HCT116 (cell line): ENCODE measurements around the gene ACACA. TPM values are rescaled to one million over a fixed set of nuclear protein-coding genes. Genes with fewer than 3 reads are reported as not detected.

Source experiments
- ATAC-seq: fragments of 200-7000 bp; cut with Tn5 transposase; 2 replicates; pipeline ENCODE4 v1.9.1; 2020; ENCODE audit warnings: mild to moderate bottlenecking, moderate library complexity
- BruUV-seq: library from RNA; stranded (reverse); fragments of 400-500 nt; replicated peaks from 2 replicates; lab custom pipeline; 2021; lab: Mats Ljungman, UMichigan
- CTCF ChIA-PET: fragments of 300-600 bp; sonication (Branson Sonifier 250); formaldehyde crosslinking; loops from one replicate; lab custom pipeline; 2021; ENCODE audit warnings: antibody characterized with exemption; lab: Charles Lee
- POLR2A ChIA-PET: fragments of 300-600, 350-600 bp; sonication (Branson Sonifier 250); formaldehyde crosslinking; loops from one replicate; lab custom pipeline; 2021; ENCODE audit warnings: antibody characterized with exemption; lab: Charles Lee
- RAD21 ChIA-PET, 2 experiments: fragments of 300-600 bp; sonication (Branson Sonifier 250); formaldehyde crosslinking; loops; one replicate each; lab custom pipeline; 2023; ENCODE audit warnings: low total read pairs in 2 of 2; ENCODE audit not compliant: uncharacterized antibody in 2 of 2, unreplicated experiment in 2 of 2, low non-redundant PET in 1 of 2; lab: Charles Lee
- DNase-seq: peaks from one replicate; pipeline ENCODE4 v3.0.0-alpha.2; 2010; ENCODE audit warnings: low read depth, low spot score
- H2AFZ ChIP-seq: fragments of 200-600 bp; shearing (Covaris generic), sonication (generic); 2 replicates; pipeline ENCODE4 v1.6.1; 2017; ENCODE audit warnings: low read depth, mixed run types, mixed read lengths, antibody characterized with exemption, low read length; ENCODE audit not compliant: poor library complexity, severe bottlenecking
- H3K27ac ChIP-seq: 2 replicates; pipeline ENCODE4 v1.5.1; 2012; ENCODE audit warnings: low read depth, low read length
- H3K27me3 ChIP-seq: fragments of 200-600 bp; sonication (generic); 2 replicates; pipeline ENCODE4 v1.6.1; 2016; ENCODE audit warnings: mixed run types, low read length, mixed read lengths; ENCODE audit not compliant: insufficient read depth
- H3K36me3 ChIP-seq, 2 experiments: fragments of 200-500 bp in 1 of 2; fragments of 200-600 bp in 1 of 2; sonication (Bioruptor generic) in 1 of 2; sonication (generic) in 1 of 2; 2 replicates each; pipeline versions ENCODE4 v1.5.1 to v1.6.1; 2014 to 2016; ENCODE audit warnings: low read length in 2 of 2, inconsistent platforms in 1 of 2, mixed read lengths in 1 of 2, mixed run types in 1 of 2; ENCODE audit not compliant: insufficient read depth in 2 of 2, control insufficient read depth in 1 of 2
- H3K4me1 ChIP-seq, 2 experiments: fragments of 200-600 bp in 1 of 2; sonication (generic) in 1 of 2; 2 replicates each; pipeline versions ENCODE4 v1.5.1 to v1.6.1; 2012 to 2017; ENCODE audit warnings: low read length in 2 of 2, inconsistent platforms in 1 of 2, mild to moderate bottlenecking in 1 of 2, mixed read lengths in 1 of 2, mixed run types in 1 of 2, moderate library complexity in 1 of 2; ENCODE audit not compliant: insufficient read depth in 2 of 2, control insufficient read depth in 1 of 2
- H3K4me2 ChIP-seq: fragments of 200-600 bp; sonication (generic); 2 replicates; pipeline ENCODE4 v1.6.1; 2017; ENCODE audit warnings: mixed run types, low read length, mixed read lengths
- H3K4me3 ChIP-seq, 2 experiments: fragments of 200-600 bp in 1 of 2; sonication (generic) in 1 of 2; replicated peaks in 1 of 2; 2 replicates each; pipeline ENCODE4 v1.5.1; 2011 to 2016; ENCODE audit warnings: low read length in 2 of 2, control low read depth in 1 of 2, low read depth in 1 of 2, mild to moderate bottlenecking in 1 of 2, mixed read lengths in 1 of 2, mixed run types in 1 of 2
- H3K79me2 ChIP-seq: fragments of 200-600 bp; sonication (generic); 2 replicates; pipeline ENCODE4 v1.6.1; 2017; ENCODE audit warnings: mild to moderate bottlenecking, mixed run types, low read length, moderate library complexity, mixed read lengths; ENCODE audit not compliant: insufficient read depth
- H3K9ac ChIP-seq: fragments of 200-600 bp; sonication (generic); 2 replicates; pipeline ENCODE4 v1.6.1; 2016; ENCODE audit warnings: low read length, mixed read lengths
- H3K9me2 ChIP-seq: fragments of 200-600 bp; sonication (generic), shearing (Covaris generic); 2 replicates; pipeline ENCODE4 v1.6.1; 2017; ENCODE audit warnings: mixed run types, mild to moderate bottlenecking, moderate library complexity; ENCODE audit not compliant: insufficient read depth
- H3K9me3 ChIP-seq, 2 experiments: fragments of 200-500 bp in 1 of 2; fragments of 200-600 bp in 1 of 2; sonication (Bioruptor generic) in 1 of 2; sonication (generic) in 1 of 2; 2 replicates each; pipeline ENCODE4 v1.6.1; 2014 to 2017; ENCODE audit warnings: low read length in 2 of 2, mixed read lengths in 2 of 2, inconsistent platforms in 1 of 2, low read depth in 1 of 2, mild to moderate bottlenecking in 1 of 2, mixed run types in 1 of 2, moderate library complexity in 1 of 2; ENCODE audit not compliant: control insufficient read depth in 1 of 2, insufficient read depth in 1 of 2
- H4K20me1 ChIP-seq: fragments of 200-600 bp; sonication (generic), shearing (Covaris generic); 2 replicates; pipeline ENCODE4 v1.6.1; 2017; ENCODE audit warnings: mixed run types, mild to moderate bottlenecking, moderate library complexity; ENCODE audit not compliant: insufficient read depth
- CBX3 ChIP-seq: IDR thresholded peaks from 2 replicates; pipeline ENCODE4 v1.6.1; 2012; ENCODE audit warnings: low read depth
- CEBPB ChIP-seq: IDR thresholded peaks from 2 replicates; pipeline ENCODE4 v1.6.1; 2012; ENCODE audit warnings: low read depth
- CTCF ChIP-seq, 3 experiments: fragments of 200-600 bp in 1 of 3; sonication (generic) in 1 of 3; IDR thresholded peaks in 2 of 3; conservative IDR thresholded peaks in 1 of 3; 2 replicates each; pipeline ENCODE4 v1.5.1; 2012 to 2017; ENCODE audit warnings: low read depth in 2 of 3, low read length in 2 of 3, antibody characterized with exemption in 1 of 3, borderline replicate concordance in 1 of 3, control low read depth in 1 of 3, mild to moderate bottlenecking in 1 of 3, mixed read lengths in 1 of 3, mixed run types in 1 of 3, moderate library complexity in 1 of 3; ENCODE audit not compliant: insufficient read depth in 1 of 3
- EGR1 ChIP-seq: IDR thresholded peaks from 2 replicates; pipeline ENCODE4 v1.6.1; 2012; ENCODE audit warnings: low read depth
- ELF1 ChIP-seq: IDR thresholded peaks from 2 replicates; pipeline ENCODE4 v1.6.1; 2012; ENCODE audit warnings: low read depth, borderline replicate concordance
- EZH2 ChIP-seq: fragments of 200-600 bp; sonication (generic); IDR thresholded peaks from 2 replicates; pipeline ENCODE4 v1.6.1; 2017; ENCODE audit warnings: antibody characterized with exemption, mixed run types
- JUND ChIP-seq: IDR thresholded peaks from 2 replicates; pipeline ENCODE4 v1.6.1; 2012
- MAX ChIP-seq: IDR thresholded peaks from 2 replicates; pipeline ENCODE4 v1.6.1; 2012
- POLR2AphosphoS5 ChIP-seq: IDR thresholded peaks from 2 replicates; pipeline ENCODE4 v1.6.1; 2011; ENCODE audit warnings: mild to moderate bottlenecking, low read depth, low read length, moderate library complexity
- RAD21 ChIP-seq: IDR thresholded peaks from 2 replicates; pipeline ENCODE4 v1.6.1; 2012; ENCODE audit warnings: low read depth, mild to moderate bottlenecking
- REST ChIP-seq: IDR thresholded peaks from 2 replicates; pipeline ENCODE4 v1.6.1; 2012; ENCODE audit warnings: low read depth
- SP1 ChIP-seq: IDR thresholded peaks from 2 replicates; pipeline ENCODE4 v1.6.1; 2012; ENCODE audit warnings: low read depth
- SRF ChIP-seq: IDR thresholded peaks from 2 replicates; pipeline ENCODE4 v1.6.1; 2012; ENCODE audit warnings: low read depth
- TCF7L2 ChIP-seq: IDR thresholded peaks from 2 replicates; pipeline ENCODE4 v1.7.0; 2011; ENCODE audit warnings: borderline replicate concordance, inconsistent platforms; ENCODE audit not compliant: insufficient read depth, insufficient read length; ENCODE audit errors: extremely low read depth
- YY1 ChIP-seq: IDR thresholded peaks from 2 replicates; pipeline ENCODE4 v1.6.1; 2011; ENCODE audit warnings: low read length, low read depth, moderate library complexity, mild to moderate bottlenecking; ENCODE audit not compliant: insufficient replicate concordance; ENCODE audit errors: extremely low read depth
- ZFX ChIP-seq: fragments of 450-650 bp; IDR thresholded peaks from 2 replicates; pipeline ENCODE4 v1.6.1; 2017
- intact Hi-C: fragments of 100-400 bp; cut with micrococcal nuclease; formaldehyde crosslinking; loops from 2 replicates; pipeline ENCODE4 v1.10.0; 2022
- total RNA-seq: library from RNA; stranded (reverse); gene quantifications from one replicate; pipeline ENCODE4 v1.2.1, GENCODE V29; 2021; ENCODE audit not compliant: unreplicated experiment

ACACA gene
- total RNA-seq, 1 experiment from 2014 or later = 161 TPM

GRCh38 chr17:37294888-37295287 lies 111.7 kb downstream of the ACACA start:
- Histone ChIP-seq H3K4me1 (peaks cover 27 to 32% of the 10 kb centered on the region in 2 experiments), H3K4me3 (no peak overlapping the region), H3K9ac (no peak overlapping the region), H3K9me2 (no peaks in the 10 kb centered on the region), H3K4me2 (no peak overlapping the region), H3K27me3 (no peaks in the 10 kb centered on the region), H3K79me2 (peaks cover 67% of the 10 kb centered on the region), H3K36me3 (no peaks in the 10 kb centered on the region), H2AFZ (no peak overlapping the region), H3K9me3 (no peaks in the 10 kb centered on the region), H3K27ac (no peak overlapping the region), H4K20me1 (no peaks in the 10 kb centered on the region; the same call in 1 of the 2 replicates)
- no TSS peak for BruUV-seq
- no peak for ATAC-seq
- TF ChIP-seq RAD21 = no peak
- TF ChIP-seq CTCF (IDR thresholded peaks at IDR 0.05 in 2 of 3, conservative IDR thresholded peaks at IDR 0.05 in 1 of 3; ENCODE audit: borderline replicate concordance in 1 of 3, insufficient read depth in 1 of 3, low read depth in 2 of 3, low read length in 2 of 3) = no peak
- TF ChIP-seq MAX = no peak
- no peak for TF ChIP-seq CEBPB
- TF ChIP-seq EZH2 = no peak
- no peak for TF ChIP-seq YY1
- no peak for TF ChIP-seq JUND
- no peak for TF ChIP-seq ELF1
- TF ChIP-seq EGR1 = no peak
- no peak for TF ChIP-seq CBX3
- no peak for TF ChIP-seq POLR2AphosphoS5
- TF ChIP-seq REST = no peak
- no peak for TF ChIP-seq SP1
- no peak for TF ChIP-seq ZFX
- TF ChIP-seq TCF7L2 = no peak
- TF ChIP-seq SRF = no peak
- no peak for DNase-seq
- ChIA-PET POLR2A (no interaction called here), CTCF (no interaction called here), RAD21 (no interaction called here)
- intact Hi-C loops = no loop called here
